Panc1 (cell line): Measurements from ENCODE around the gene CD46. TPM values are rescaled to one million over a fixed set of nuclear protein-coding genes. Genes with fewer than 3 reads are reported as not detected.

Source experiments
- ATAC-seq: fragments of 200-7000 bp; cut with Tn5 transposase; 2 replicates; pipeline ENCODE4 v1.9.1; 2020; ENCODE audit warnings: mild to moderate bottlenecking, moderate library complexity
- BruUV-seq: library from RNA; stranded (reverse); fragments of 400-500 nt; replicated peaks from 2 replicates; lab custom pipeline; 2021; lab: Mats Ljungman, UMichigan
- CTCF ChIA-PET: fragments of 300-600 bp; sonication (Branson Sonifier 250); formaldehyde crosslinking; loops from one replicate; lab custom pipeline; 2022; ENCODE audit warnings: antibody characterized with exemption; lab: Charles Lee
- POLR2A ChIA-PET: fragments of 300-600 bp; sonication (Branson Sonifier 250); formaldehyde crosslinking; loops from one replicate; lab custom pipeline; 2022; ENCODE audit warnings: antibody characterized with exemption; lab: Charles Lee
- DNase-seq: peaks from one replicate; pipeline ENCODE4 v3.0.0-alpha.2; 2010; ENCODE audit warnings: low read depth, low spot score
- H3K27ac ChIP-seq: 2 replicates; pipeline ENCODE4 v1.5.1; 2011; ENCODE audit warnings: mild to moderate bottlenecking, low read length, inconsistent platforms
- H3K27me3 ChIP-seq: fragments of 200-500 bp; sonication (Bioruptor generic); 2 replicates; pipeline ENCODE4 v1.6.0; 2014; ENCODE audit warnings: low read length, inconsistent platforms; ENCODE audit not compliant: control insufficient read depth, insufficient read depth
- H3K36me3 ChIP-seq: fragments of 200-500 bp; sonication (Bioruptor generic); 2 replicates; pipeline ENCODE4 v1.5.1; 2014; ENCODE audit warnings: inconsistent platforms, mild to moderate bottlenecking, low read length, moderate library complexity; ENCODE audit not compliant: control insufficient read depth, insufficient read depth
- H3K4me1 ChIP-seq: 2 replicates; pipeline ENCODE4 v1.5.1; 2011; ENCODE audit warnings: inconsistent platforms, mild to moderate bottlenecking, low read length, moderate library complexity; ENCODE audit not compliant: control insufficient read depth, insufficient read depth
- H3K4me3 ChIP-seq, 2 experiments: 2 replicates each; pipeline ENCODE4 v1.5.1; 2011 to 2012; ENCODE audit warnings: low read depth in 2 of 2, low read length in 2 of 2, mild to moderate bottlenecking in 2 of 2, inconsistent platforms in 1 of 2, moderate library complexity in 1 of 2
- H3K9me3 ChIP-seq: fragments of 200-500 bp; sonication (Bioruptor generic); 2 replicates; pipeline ENCODE4 v1.5.1; 2014; ENCODE audit warnings: low read depth, mild to moderate bottlenecking, inconsistent platforms, low read length, moderate library complexity; ENCODE audit not compliant: control insufficient read depth, insufficient read depth
- CTCF ChIP-seq: fragments of 450-650 bp; IDR thresholded peaks from 2 replicates; pipeline ENCODE4 v1.5.1; 2017; ENCODE audit warnings: mild to moderate bottlenecking
- POLR2AphosphoS5 ChIP-seq: IDR thresholded peaks from 2 replicates; pipeline ENCODE4 v1.6.1; 2012; ENCODE audit warnings: mild to moderate bottlenecking, low read depth, low read length, moderate library complexity
- SIN3A ChIP-seq: IDR thresholded peaks from 2 replicates; pipeline ENCODE4 v1.6.1; 2012; ENCODE audit warnings: low read depth, mild to moderate bottlenecking, low read length, moderate library complexity, borderline replicate concordance; ENCODE audit not compliant: insufficient read depth
- TCF7L2 ChIP-seq: IDR thresholded peaks from 2 replicates; pipeline ENCODE4 v1.6.1; 2011; ENCODE audit warnings: mild to moderate bottlenecking, low read depth, low read length, inconsistent platforms
- in situ Hi-C: cut with HindIII; loops from 2 replicates; pipeline ENCODE4 v1.10.0; 2016; ENCODE audit warnings: low sequenced_read_pairs, low pct_unique_long_range_greater_than_20kb
- intact Hi-C: fragments of 100-400 bp; cut with micrococcal nuclease; formaldehyde crosslinking; loops from one replicate; pipeline ENCODE4 v1.10.0; 2022; ENCODE audit not compliant: unreplicated experiment
- total RNA-seq: library from RNA; stranded (reverse); gene quantifications from one replicate; pipeline ENCODE4 v1.2.1, GENCODE V29; 2021; ENCODE audit not compliant: unreplicated experiment
- TF ChIP-seq, protein P1 (sequence below), 2 experiments: IDR thresholded peaks; 2 replicates each; pipeline ENCODE4 v1.6.1; 2011 to 2012; ENCODE audit warnings: low read depth in 2 of 2, control low read depth in 1 of 2, low read length in 1 of 2, mild to moderate bottlenecking in 1 of 2, moderate library complexity in 1 of 2; ENCODE audit not compliant: insufficient read depth in 1 of 2

CD46 gene
- total RNA-seq, 1 experiment from 2014 or later: 128 TPM

DNA sequence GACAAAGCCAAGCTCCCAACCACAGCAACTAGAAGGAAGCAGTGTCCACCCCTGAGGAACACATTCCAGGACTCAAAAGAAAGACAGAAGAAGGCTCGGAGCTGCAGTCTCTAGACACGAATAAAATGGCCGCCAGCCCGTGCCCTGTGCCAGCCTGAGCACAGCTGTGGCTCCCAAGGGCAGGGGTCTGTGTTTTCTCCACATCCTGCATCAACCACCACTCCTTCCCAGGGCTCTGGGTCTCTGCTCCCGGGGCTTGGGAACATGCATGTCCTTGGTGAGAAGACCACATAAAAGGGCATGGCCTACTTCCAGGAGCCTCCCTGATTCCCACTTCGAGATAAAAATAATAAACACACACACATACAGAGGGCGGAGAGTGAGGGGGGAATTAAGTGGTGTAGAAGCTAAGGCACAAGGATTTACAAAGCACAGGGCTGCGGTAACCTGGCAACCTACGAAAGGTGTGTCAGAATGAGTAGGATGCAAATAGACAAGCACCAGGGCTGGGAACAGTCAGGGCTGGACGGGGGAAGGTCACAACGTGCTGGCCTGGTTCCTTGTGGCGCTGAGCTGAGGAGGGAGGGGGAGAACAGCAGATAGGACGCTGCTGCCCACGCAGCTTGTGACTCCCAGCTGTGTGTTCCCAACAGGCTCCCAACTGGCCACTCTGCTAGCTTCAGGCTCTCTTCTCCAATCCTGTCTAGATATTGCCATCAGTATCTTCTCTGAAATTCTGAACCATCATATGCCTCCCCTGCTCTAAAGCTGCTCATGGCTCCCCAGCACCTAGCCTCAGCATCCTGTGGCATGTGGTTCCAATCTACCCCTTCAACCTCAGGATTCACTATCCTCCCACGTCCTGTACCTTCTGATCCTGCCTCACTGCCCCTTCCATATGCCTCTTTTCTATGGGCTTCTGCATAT lies 86.6 kb downstream of the CD46 start:
- Histone ChIP-seq H3K4me1 (no peaks in the 10 kb centered on the region), H3K27ac (no peak overlapping the region), H3K27me3 (no peaks in the 10 kb centered on the region), H3K9me3 (no peaks in the 10 kb centered on the region), H3K4me3 (no peak overlapping the region), H3K36me3 (no peaks in the 10 kb centered on the region)
- no peak for TF ChIP-seq TCF7L2
- TF ChIP-seq, protein P1, sequence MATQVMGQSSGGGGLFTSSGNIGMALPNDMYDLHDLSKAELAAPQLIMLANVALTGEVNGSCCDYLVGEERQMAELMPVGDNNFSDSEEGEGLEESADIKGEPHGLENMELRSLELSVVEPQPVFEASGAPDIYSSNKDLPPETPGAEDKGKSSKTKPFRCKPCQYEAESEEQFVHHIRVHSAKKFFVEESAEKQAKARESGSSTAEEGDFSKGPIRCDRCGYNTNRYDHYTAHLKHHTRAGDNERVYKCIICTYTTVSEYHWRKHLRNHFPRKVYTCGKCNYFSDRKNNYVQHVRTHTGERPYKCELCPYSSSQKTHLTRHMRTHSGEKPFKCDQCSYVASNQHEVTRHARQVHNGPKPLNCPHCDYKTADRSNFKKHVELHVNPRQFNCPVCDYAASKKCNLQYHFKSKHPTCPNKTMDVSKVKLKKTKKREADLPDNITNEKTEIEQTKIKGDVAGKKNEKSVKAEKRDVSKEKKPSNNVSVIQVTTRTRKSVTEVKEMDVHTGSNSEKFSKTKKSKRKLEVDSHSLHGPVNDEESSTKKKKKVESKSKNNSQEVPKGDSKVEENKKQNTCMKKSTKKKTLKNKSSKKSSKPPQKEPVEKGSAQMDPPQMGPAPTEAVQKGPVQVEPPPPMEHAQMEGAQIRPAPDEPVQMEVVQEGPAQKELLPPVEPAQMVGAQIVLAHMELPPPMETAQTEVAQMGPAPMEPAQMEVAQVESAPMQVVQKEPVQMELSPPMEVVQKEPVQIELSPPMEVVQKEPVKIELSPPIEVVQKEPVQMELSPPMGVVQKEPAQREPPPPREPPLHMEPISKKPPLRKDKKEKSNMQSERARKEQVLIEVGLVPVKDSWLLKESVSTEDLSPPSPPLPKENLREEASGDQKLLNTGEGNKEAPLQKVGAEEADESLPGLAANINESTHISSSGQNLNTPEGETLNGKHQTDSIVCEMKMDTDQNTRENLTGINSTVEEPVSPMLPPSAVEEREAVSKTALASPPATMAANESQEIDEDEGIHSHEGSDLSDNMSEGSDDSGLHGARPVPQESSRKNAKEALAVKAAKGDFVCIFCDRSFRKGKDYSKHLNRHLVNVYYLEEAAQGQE (IDR thresholded peaks at IDR 0.05; ENCODE audit: insufficient read depth in 1 of 2, low read depth in 2 of 2, low read length in 1 of 2): no peak
- ATAC-seq: no peak
- CTCF ChIA-PET: interaction anchor here (0.5 kb wide), 1 partner anchor 11 kb away, joined by 5 read pairs; no protein-coding TSS in a partner anchor
- DNase-seq: no peak
- no TSS peak for BruUV-seq
- intact Hi-C loops (no loop called here), in situ Hi-C loops (no loop called here)
- POLR2A ChIA-PET: interaction anchor here (0.6 kb wide), 1 partner anchor 21 kb away, joined by 8 read pairs; no protein-coding TSS in a partner anchor

GRCh38 chr1:207839083-207839413 lies 87.2 kb downstream of the CD46 start:
- DNase-seq: no peak
- ATAC-seq: no peak
- intact Hi-C loops (no loop called here), in situ Hi-C loops (no loop called here)
- Histone ChIP-seq H3K9me3 (no peaks in the 10 kb centered on the region), H3K4me1 (no peaks in the 10 kb centered on the region), H3K4me3 (no peak overlapping the region), H3K27ac (no peak overlapping the region), H3K36me3 (no peaks in the 10 kb centered on the region), H3K27me3 (no peaks in the 10 kb centered on the region)
- TF ChIP-seq TCF7L2 (no peak), SIN3A (no peak), POLR2AphosphoS5 (no peak)
- ChIA-PET POLR2A (interaction anchor here (0.6 kb wide), 1 partner anchor 20 kb away, joined by 8 read pairs; no protein-coding TSS in a partner anchor), CTCF (no interaction called here)
- no TSS peak for BruUV-seq

GRCh38 chr1:207840380-207840779 lies 88.5 kb downstream of the CD46 start:
- no peak for TF ChIP-seq SIN3A
- no peak for TF ChIP-seq POLR2AphosphoS5
- no peak for TF ChIP-seq TCF7L2
- TF ChIP-seq, protein P1 (IDR thresholded peaks at IDR 0.05; ENCODE audit: insufficient read depth in 1 of 2, low read depth in 2 of 2, low read length in 1 of 2): no peak
- no peak for TF ChIP-seq CTCF
- intact Hi-C loops: no loop called here
- no peak overlapping the region for H3K27ac ChIP-seq
- H3K27me3 ChIP-seq: no peaks in the 10 kb centered on the region
- H3K4me1 ChIP-seq: no peaks in the 10 kb centered on the region
- BruUV-seq: no TSS peak
- no peaks in the 10 kb centered on the region for H3K36me3 ChIP-seq
- DNase-seq: no peak
- no peaks in the 10 kb centered on the region for H3K9me3 ChIP-seq
- no peak overlapping the region for H3K4me3 ChIP-seq
- in situ Hi-C loops: no loop called here
- peak; percentile 56 for ATAC-seq
- CTCF ChIA-PET: interaction anchor here (0.6 kb wide), 1 partner anchor 45 kb away, joined by 3 read pairs; no protein-coding TSS in a partner anchor
- POLR2A ChIA-PET: no interaction called here
